K562 (cell line): Measurements from ENCODE around the gene CEND1. TPM values are rescaled to one million over a fixed set of nuclear protein-coding genes. Genes with fewer than 3 reads are reported as not detected.
A peak's percentile ranks its signal among the peaks of the same experiment; 100 is the strongest.

ENCODE experiments used
- ATAC-seq: fragments of 200-7000 bp; cut with Tn5 transposase; 3 replicates; pipeline ENCODE4 v1.9.1; 2020; ENCODE audit warnings: moderate library complexity
- BruUV-seq: library from RNA; stranded (reverse); fragments of 400-500 nt; replicated peaks from 2 replicates; lab custom pipeline; 2021; lab: Mats Ljungman, UMichigan
- CTCF ChIA-PET: fragments of 300-600 bp; formaldehyde crosslinking; extraction: SDS; loops from one replicate; lab custom pipeline; 2021; ENCODE audit warnings: low intra/inter-chr PET ratio; lab: Yijun Ruan, JAX
- POLR2A ChIA-PET: fragments of 300-600, 350-650 bp; sonication (Branson Sonifier 250); formaldehyde crosslinking; extraction: SDS; loops from one replicate; lab custom pipeline; 2021; ENCODE audit warnings: antibody characterized with exemption, inconsistent platforms; lab: Yijun Ruan, JAX
- DNase-seq, 4 experiments: peaks; one replicate each; pipeline versions ENCODE4 v3.0.0 to v3.0.0-alpha.2; 2011 to 2018; ENCODE audit warnings: low spot score in 3 of 4, mixed read lengths in 3 of 4; ENCODE audit errors: extremely low read depth in 1 of 4
- FAIRE-seq: peaks from 2 replicates; lab custom pipeline; 2011; peaks lifted over from hg19 to GRCh38; lab: Jason Lieb, UNC
- H2AFZ ChIP-seq: 2 replicates; pipeline ENCODE4 v1.6.0; 2011; ENCODE audit warnings: low read depth, low read length, control low read depth, inconsistent platforms
- H3K27ac ChIP-seq: fragments of 200-600 bp; 3 replicates; pipeline ENCODE4 v1.8.0; 2011; ENCODE audit warnings: low read depth, mild to moderate bottlenecking, control low read depth, inconsistent platforms, low read length, moderate library complexity, mixed read lengths; ENCODE audit errors: extremely low read depth
- H3K27me3 ChIP-seq, 2 experiments: fragments of 300-600 bp in 1 of 2; 2 replicates in 1 of 2; 3 replicates in 1 of 2; pipeline versions ENCODE4 v1.6.0 to v1.8.0; 2011; ENCODE audit warnings: inconsistent platforms in 2 of 2, low read length in 2 of 2, mild to moderate bottlenecking in 1 of 2, mixed read lengths in 1 of 2, moderate library complexity in 1 of 2; ENCODE audit not compliant: control insufficient read depth in 2 of 2, insufficient read depth in 2 of 2
- H3K36me3 ChIP-seq: fragments of 300-600 bp; 3 replicates; pipeline ENCODE4 v1.8.0; 2011; ENCODE audit warnings: mild to moderate bottlenecking, low read length, inconsistent platforms; ENCODE audit not compliant: control insufficient read depth, insufficient read depth
- H3K4me1 ChIP-seq, 2 experiments: fragments of 200-600 bp in 1 of 2; replicated peaks in 1 of 2; 2 replicates in 1 of 2; 3 replicates in 1 of 2; pipeline versions ENCODE4 v1.5.1 to v1.8.0; 2011; ENCODE audit warnings: inconsistent platforms in 2 of 2, low read length in 2 of 2, mild to moderate bottlenecking in 1 of 2, mixed read lengths in 1 of 2, moderate library complexity in 1 of 2; ENCODE audit not compliant: control insufficient read depth in 2 of 2, insufficient read depth in 2 of 2
- H3K4me2 ChIP-seq: 2 replicates; pipeline ENCODE4 v1.6.1; 2011; ENCODE audit warnings: low read length, control low read depth, inconsistent platforms, mixed read lengths; ENCODE audit not compliant: insufficient read depth
- H3K4me3 ChIP-seq: fragments of 200-600 bp; sonication (generic), shearing (Covaris generic); 2 replicates; pipeline ENCODE4 v1.5.1; 2016; ENCODE audit warnings: control low read depth, inconsistent platforms
- H3K79me2 ChIP-seq: fragments of 200-600 bp; 3 replicates; pipeline ENCODE4 v1.8.0; 2011; ENCODE audit warnings: low read length, inconsistent platforms; ENCODE audit not compliant: control insufficient read depth, insufficient read depth
- H3K9ac ChIP-seq, 2 experiments: 2 replicates each; pipeline versions ENCODE4 v1.6.0 to v1.6.1; 2011; ENCODE audit warnings: low read depth in 2 of 2, low read length in 2 of 2, control low read depth in 1 of 2, inconsistent platforms in 1 of 2, mild to moderate bottlenecking in 1 of 2, mixed read lengths in 1 of 2; ENCODE audit not compliant: insufficient read depth in 1 of 2
- H3K9me1 ChIP-seq: one replicate; pipeline ENCODE4 v1.6.0; 2011; ENCODE audit warnings: inconsistent platforms, mild to moderate bottlenecking, low read length, moderate library complexity; ENCODE audit not compliant: control insufficient read depth, insufficient read depth
- H3K9me3 ChIP-seq: replicated peaks from 2 replicates; pipeline ENCODE4 v1.5.1; 2011; ENCODE audit warnings: low read depth, low read length, inconsistent platforms; ENCODE audit not compliant: control insufficient read depth, insufficient read depth
- H4K20me1 ChIP-seq: replicated peaks from 2 replicates; pipeline ENCODE4 v1.6.1; 2011; ENCODE audit warnings: low read length, inconsistent platforms, mixed read lengths; ENCODE audit not compliant: control insufficient read depth, insufficient read depth
- CHD7 ChIP-seq: fragments of 200-600 bp; sonication (generic); IDR thresholded peaks from one replicate; pipeline ENCODE4 v1.6.1; 2012; ENCODE audit warnings: mild to moderate bottlenecking, low read depth, low read length, inconsistent platforms
- FOXM1 ChIP-seq, 2 experiments: fragments of 450-650 bp in 1 of 2; sonication (generic) in 1 of 2; formaldehyde crosslinking in 1 of 2; IDR thresholded peaks; 2 replicates each; pipeline versions ENCODE4 v1.6.1 to v1.9.0; 2017 to 2022; ENCODE audit warnings: low read depth in 2 of 2, mild to moderate bottlenecking in 2 of 2, missing genetic modification reagents in 1 of 2, moderate library complexity in 1 of 2
- GABPB2 ChIP-seq: fragments of 250-450 bp; sonication (Bioruptor Pico); conservative IDR thresholded peaks from 2 replicates; pipeline ENCODE4 v1.5.1; 2021; ENCODE audit warnings: mild to moderate bottlenecking
- HMG20A ChIP-seq: fragments of 450-650 bp; formaldehyde crosslinking; conservative IDR thresholded peaks from 2 replicates; pipeline ENCODE4 v1.4.0; 2020; ENCODE audit warnings: mild to moderate bottlenecking, mixed read lengths
- MEIS2 ChIP-seq: fragments of 450-650 bp; IDR thresholded peaks from 2 replicates; pipeline ENCODE4 v1.6.1; 2014; ENCODE audit warnings: mild to moderate bottlenecking; ENCODE audit not compliant: partially characterized antibody
- NFRKB ChIP-seq: fragments of 450-650 bp; IDR thresholded peaks from 2 replicates; pipeline ENCODE4 v1.6.1; 2016; ENCODE audit warnings: low read depth
- PTBP1 ChIP-seq: fragments of 200-400 bp; formaldehyde crosslinking; IDR thresholded peaks from 2 replicates; pipeline ENCODE4 v1.6.1; 2017; ENCODE audit warnings: low read depth, low read length
- TCFL5 ChIP-seq: fragments of 250-450 bp; sonication (Bioruptor Pico); conservative IDR thresholded peaks from 2 replicates; pipeline ENCODE4 v1.6.1; 2021; ENCODE audit warnings: mild to moderate bottlenecking, moderate library complexity, matching md5 sums
- ZNF133 ChIP-seq: fragments of 250-450 bp; sonication (Bioruptor Pico); IDR thresholded peaks from 2 replicates; pipeline ENCODE4 v1.4.0; 2020; ENCODE audit warnings: mild to moderate bottlenecking
- ZNF511 ChIP-seq: sonication (generic); formaldehyde crosslinking; IDR thresholded peaks from 2 replicates; pipeline ENCODE4 v1.8.0; 2022; ENCODE audit warnings: mild to moderate bottlenecking, missing genetic modification reagents
- ZNF830 ChIP-seq: fragments of 250-450 bp; sonication (Bioruptor Pico); IDR thresholded peaks from 2 replicates; pipeline ENCODE4 v1.5.0; 2021; ENCODE audit warnings: mild to moderate bottlenecking
- WGBS: fragments of 100-300 bp; shearing (Covaris generic); methylation state at CpG from one replicate; pipeline ENCODE4 v1.1.6; 2016; ENCODE audit warnings: low coverage, mixed read lengths; ENCODE audit not compliant: insufficient coverage; ENCODE audit errors: missing lambda C conversion rate; 5-methylcytosine and 5-hydroxymethylcytosine counted together
- in situ Hi-C: fragments of 300-500 bp; cut with MboI; formaldehyde crosslinking; loops from 4 replicates; pipeline ENCODE4 v1.15.0; 2018; ENCODE audit warnings: inconsistent platforms, mixed read lengths
- intact Hi-C: fragments of 100-400 bp; cut with micrococcal nuclease; formaldehyde crosslinking; loops from 2 replicates; pipeline ENCODE4 v1.14.2; 2022
- polyA plus RNA-seq, 8 experiments: library from polyadenylated mRNA; depleted of rRNA in 4 of 8; stranded (reverse) in 5 of 8; unstranded in 3 of 8; fragments of >200 nt; fragmentation: Nextera tagmentation in 2 of 8; fragmentation: Illumina TruSeq in 1 of 8; extraction: Ambion mirVana in 2 of 8; extraction: Trizol in 1 of 8; gene quantifications; 2 replicates each; pipeline versions ENCODE4 v1.2.1 to v1.2.3, GENCODE V29; 2011 to 2014; ENCODE audit warnings: inconsistent platforms in 1 of 8, missing spikeins in 1 of 8
- total RNA-seq, 7 experiments: library from RNA; depleted of rRNA in 6 of 7; stranded (reverse); fragments of >200 nt in 6 of 7; fragmentation: Illumina TruSeq in 2 of 7; extraction: Trizol in 2 of 7; gene quantifications; 2 replicates each; pipeline versions ENCODE4 v1.2.1 to v1.2.3, GENCODE V29; 2011 to 2021; ENCODE audit warnings: low replicate concordance in 1 of 7

The CEND1 gene
- total and polyA plus RNA-seq, 9 of the 15 experiments (the other 6 are each of a cell fraction or from before 2014, with no cell fraction given): 0.13 to 0.18 (median 0.16) TPM; not detected in 6

GRCh38 chr11:812390-812789 lies 22.5 kb upstream of the CEND1 start:
- FAIRE-seq: no peak
- H3K4me1 ChIP-seq: peaks cover 17 to 47% of the 10 kb centered on the region in 2 experiments; a peak in 4 of 5 replicates
- H2AFZ ChIP-seq: no peak overlapping the region
- ATAC-seq: no peak
- peaks cover 62% of the 10 kb centered on the region for H3K79me2 ChIP-seq
- ChIA-PET POLR2A (interaction anchor here (0.7 to 2.5 kb wide), 7 partner anchors 7 to 47 kb away, joined by 3 to 12 read pairs (median 4); partner anchors contain the start of gene PNPLA2), CTCF (no interaction called here)
- H3K4me3 ChIP-seq: peak overlapping the region; percentile 99; the same call in 1 of the 2 replicates
- in situ Hi-C loops: no loop called here
- no TSS peak for BruUV-seq
- H4K20me1 ChIP-seq: peaks cover 24% of the 10 kb centered on the region
- no peaks in the 10 kb centered on the region for H3K27me3 ChIP-seq
- H3K4me2 ChIP-seq: peak overlapping the region; percentile 100
- H3K36me3 ChIP-seq: peaks cover 48% of the 10 kb centered on the region
- 84% methylated on average over 2 of the region's 3 CpGs for WGBS
- H3K9me1 ChIP-seq: peaks cover 3% of the 10 kb centered on the region
- intact Hi-C loops: no loop called here
- peak overlapping the region; percentile 98 for H3K27ac ChIP-seq
- peak overlapping the region; percentile 94 to 98 for H3K9ac ChIP-seq
- no peaks in the 10 kb centered on the region for H3K9me3 ChIP-seq
- no peak for DNase-seq
- TF ChIP-seq GABPB2 (CRISPR knock-in tag) (no peak), ZNF511 (CRISPR knock-in tag) (0 out of 2 replicates have a peak, but pooled peaks have one; percentile 36), NFRKB (no peak), ZNF133 (CRISPR knock-in tag) (no peak), FOXM1 (IDR thresholded peaks at IDR 0.05; ENCODE audit: low read depth) (no peak), FOXM1 (CRISPR knock-in tag; IDR thresholded peaks at IDR 0.05; ENCODE audit: low read depth) (no peak), MEIS2 (no peak), HMG20A (CRISPR knock-in tag) (no peak), PTBP1 (no peak), CHD7 (peak; percentile 21), ZNF830 (no peak), TCFL5 (CRISPR knock-in tag) (no peak)
